DMS153 (cell line): Measurements from ENCODE around the gene RSF1.

ENCODE experiments used
- DNase-seq: peaks from one replicate; lab custom pipeline; 2025; lab: John Stamatoyannopoulos, UW

Gene RSF1

GRCh38 chr11:77801477-77801876 lies 19.0 kb downstream of the RSF1 start:
- DNase-seq: no peak

GRCh38 chr11:77800449-77800848 lies 20.1 kb downstream of the RSF1 start:
- DNase-seq: no peak

DNA sequence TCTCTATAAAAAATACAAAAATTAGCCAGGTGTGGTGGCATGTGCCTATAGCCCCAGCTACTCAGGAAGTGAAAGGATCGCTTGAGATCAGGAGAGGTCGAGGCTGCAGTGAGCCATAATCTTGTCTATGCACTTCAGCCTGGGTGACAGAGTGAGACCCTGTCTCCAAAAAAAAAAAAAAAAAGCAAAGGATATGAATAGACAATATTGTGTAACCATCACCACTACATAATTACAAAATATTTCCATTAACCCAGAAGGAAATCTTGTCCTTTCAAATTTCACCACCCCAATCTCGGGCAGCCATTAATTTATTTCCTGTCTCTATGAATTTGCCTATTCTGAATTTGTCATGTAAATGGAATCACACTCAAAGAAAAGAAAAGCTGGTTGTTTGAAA lies 21.2 kb downstream of the RSF1 start:
- no peak for DNase-seq

DNA sequence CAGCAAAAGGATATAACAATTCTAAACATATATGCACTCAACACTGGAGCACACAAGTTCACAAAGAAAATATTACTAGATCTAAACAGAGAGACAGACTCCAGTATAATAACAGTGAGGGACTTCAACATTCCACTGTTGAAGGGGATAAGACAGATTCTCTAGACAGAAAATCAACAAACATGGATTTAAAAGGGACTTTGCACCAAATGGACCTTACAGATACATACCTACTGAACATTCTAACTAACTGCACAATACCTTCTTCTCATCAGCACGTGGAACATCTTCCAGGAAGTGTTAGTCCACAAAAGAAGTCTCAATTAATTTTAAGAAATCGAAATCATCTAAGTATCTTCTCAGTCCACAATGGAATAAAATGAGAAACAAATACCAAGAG lies 26.6 kb downstream of the RSF1 start:
- DNase-seq: no peak

- no peak for DNase-seq
Observed at GRCh38 chr11:77791301-77791700, 29.2 kb downstream of the RSF1 start.

DNA sequence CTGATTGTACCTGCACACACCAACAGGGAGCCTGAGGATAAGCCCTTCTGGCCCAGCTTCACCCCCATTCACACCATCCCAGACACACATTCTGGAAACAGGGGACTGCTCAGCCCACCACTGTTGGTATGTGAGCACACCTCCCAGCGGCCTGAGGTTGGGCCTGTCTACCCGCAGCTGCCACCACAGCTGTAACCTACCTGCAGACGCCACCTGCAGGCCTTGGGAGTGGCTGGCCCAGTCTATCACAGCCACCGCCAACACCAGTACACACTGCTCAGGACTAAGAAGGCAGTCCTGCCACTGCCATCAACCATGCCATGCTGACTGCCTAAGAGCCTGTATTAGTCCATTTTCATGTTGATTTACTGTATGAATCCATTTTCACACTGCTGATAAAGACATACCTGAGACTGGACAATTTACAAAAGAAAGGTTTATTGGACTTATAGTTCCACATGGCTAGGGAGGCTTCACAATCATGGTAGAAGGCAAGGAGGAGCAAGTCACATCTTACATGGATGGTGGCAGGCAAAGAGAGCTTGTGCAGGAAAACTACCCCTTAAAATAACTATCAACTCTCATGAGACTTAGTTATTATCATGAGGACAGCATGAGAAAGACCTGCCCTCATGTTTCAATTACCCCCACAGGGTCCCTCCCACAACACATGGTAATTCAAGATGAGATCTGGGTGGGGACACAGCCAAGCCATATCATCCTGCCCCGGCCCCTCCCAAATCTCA lies 30.6 kb downstream of the RSF1 start:
- no peak for DNase-seq

DNA sequence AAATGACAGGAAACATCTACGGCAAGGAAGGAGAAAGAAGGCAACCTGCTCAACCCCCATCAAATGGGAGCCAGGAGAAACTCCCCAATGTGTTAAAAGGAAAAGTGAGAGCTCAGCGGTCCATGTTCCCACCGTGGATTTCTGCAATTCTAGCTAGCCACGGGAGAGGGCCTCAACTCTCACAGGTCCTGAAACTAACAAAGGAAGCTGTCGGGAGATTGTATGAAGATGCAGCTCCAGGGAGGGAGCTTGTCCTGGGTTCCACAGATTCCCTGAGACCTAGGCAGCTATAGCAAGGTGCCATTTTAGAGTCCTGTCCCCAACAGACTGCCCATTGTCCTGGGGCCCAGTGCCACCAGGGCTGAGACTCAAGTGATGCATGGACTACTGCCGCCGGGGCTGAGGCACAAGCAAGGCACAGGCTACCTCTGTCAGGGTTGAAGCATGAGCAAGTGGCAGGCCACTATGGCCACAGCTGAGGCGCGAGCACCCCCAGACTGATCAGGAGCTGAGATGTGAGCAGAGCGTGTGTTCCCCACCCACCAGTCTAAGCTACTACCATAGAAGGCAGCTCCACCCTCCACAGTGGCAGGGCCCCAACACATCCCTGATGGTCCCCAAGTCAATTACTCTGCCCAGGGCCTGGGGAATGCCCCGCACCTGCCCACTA lies 31.3 kb downstream of the RSF1 start:
- DNase-seq: no peak

- no peak for DNase-seq
Observed at GRCh38 chr11:77784572-77784971, 36.0 kb downstream of the RSF1 start.

GRCh38 chr11:77783025-77783424 lies 37.5 kb downstream of the RSF1 start:
- DNase-seq: no peak

- DNase-seq: no peak
Observed at GRCh38 chr11:77779935-77780334, 40.6 kb downstream of the RSF1 start.

DNA sequence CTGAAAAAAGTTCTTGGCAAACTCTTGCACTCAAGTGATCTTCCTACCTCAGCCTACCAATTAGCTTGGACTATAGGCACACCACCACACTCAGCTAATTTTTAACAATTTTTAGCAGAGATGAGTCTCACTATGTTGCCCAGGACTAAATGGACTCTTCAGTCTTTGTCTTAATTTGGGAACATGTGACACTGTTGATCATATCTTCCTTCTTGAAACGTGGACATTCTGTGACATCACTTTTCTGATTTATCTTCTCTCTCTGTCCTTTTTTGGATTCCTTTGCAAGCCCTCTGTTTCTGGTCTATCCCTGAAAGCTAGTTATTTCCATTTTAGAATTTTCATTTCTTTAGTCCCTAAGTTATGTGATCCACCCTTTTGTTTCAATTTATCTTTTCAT lies 42.0 kb downstream of the RSF1 start:
- no peak for DNase-seq

DNA sequence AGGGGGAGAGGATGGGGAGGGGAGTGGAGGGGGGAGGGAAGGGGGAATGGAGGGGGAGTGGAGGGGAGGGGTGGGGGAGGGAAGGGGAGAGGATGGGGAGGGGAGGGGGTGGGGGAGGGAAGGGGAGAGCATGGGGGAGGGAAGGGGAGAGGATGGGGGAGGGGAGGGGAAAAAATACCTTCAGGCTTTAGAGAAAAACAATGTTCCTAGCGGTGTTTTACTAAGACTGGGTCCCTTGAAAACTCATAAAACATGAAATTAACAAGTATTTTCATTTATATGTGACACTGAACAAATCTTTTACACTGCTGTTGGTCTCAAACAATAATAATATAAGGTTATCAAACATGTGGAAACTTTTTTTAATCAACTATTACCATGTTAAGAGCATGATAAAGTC lies 42.4 kb downstream of the RSF1 start:
- DNase-seq: no peak

GRCh38 chr11:77776455-77776854 lies 44.1 kb downstream of the RSF1 start:
- peak; percentile 12 for DNase-seq

GRCh38 chr11:77775936-77776335 lies 44.6 kb downstream of the RSF1 start:
- no peak for DNase-seq

- no peak for DNase-seq
Observed at GRCh38 chr11:77771135-77771534, 49.4 kb downstream of the RSF1 start.

DNA sequence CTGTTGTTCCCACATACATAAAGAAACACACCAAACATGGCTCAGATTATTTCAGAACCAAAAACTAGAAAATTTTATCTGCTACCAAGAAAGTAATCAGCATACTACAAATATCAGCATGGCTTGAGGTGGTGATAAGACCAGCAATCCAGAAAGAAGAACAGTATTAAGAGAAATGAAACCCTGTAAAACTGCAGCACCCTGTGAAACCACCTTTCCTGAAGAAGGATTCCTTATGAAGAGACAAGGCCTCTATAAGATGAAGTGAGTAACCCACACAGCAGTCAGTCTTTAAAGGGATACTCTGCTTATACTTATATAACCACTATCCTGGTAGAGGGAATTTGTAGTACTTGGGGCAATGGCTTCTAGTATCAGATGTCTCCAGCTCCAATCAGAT lies 49.9 kb downstream of the RSF1 start:
- no peak for DNase-seq

DNA sequence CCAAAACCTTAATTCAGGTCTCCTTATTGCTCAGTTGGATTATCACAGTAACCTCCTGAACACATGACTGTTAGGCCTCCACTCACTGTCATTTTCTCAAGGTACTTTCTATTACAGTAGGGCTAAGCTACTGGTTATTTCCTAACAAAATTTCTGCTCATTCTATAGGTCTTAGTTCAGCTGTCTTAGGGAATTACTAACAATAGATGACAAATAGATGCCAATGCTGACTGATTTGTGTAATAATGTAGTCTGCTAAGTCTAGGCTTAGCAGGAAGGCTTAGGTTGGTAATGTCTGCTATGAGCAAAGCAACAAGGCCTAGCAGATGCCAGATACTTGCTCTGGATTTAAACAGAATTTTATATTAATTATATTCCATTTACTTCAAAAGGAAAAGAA lies 58.1 kb downstream of the RSF1 start:
- DNase-seq: no peak

DNA sequence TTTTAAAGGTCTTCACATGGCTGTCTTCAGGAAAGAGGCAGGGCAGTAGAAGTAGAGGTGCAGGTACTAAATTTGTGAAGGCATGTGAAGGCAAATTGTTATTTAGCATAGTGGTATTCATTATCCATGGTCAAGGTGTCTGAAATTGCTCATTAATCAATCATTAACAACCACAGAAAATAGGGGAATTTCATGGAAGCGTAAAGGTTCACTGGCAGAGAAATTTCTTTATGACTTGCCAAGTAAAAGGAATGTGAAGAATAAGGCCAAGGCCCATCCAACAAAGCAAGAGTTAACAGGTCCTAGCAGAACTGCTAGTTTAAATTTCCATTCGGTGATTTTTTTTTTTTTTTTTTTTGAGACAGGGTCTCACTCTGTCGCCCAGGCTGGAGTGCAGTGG lies 59.0 kb downstream of the RSF1 start:
- no peak for DNase-seq

GRCh38 chr11:77758331-77758730 lies 62.2 kb downstream of the RSF1 start:
- DNase-seq: no peak

DNA sequence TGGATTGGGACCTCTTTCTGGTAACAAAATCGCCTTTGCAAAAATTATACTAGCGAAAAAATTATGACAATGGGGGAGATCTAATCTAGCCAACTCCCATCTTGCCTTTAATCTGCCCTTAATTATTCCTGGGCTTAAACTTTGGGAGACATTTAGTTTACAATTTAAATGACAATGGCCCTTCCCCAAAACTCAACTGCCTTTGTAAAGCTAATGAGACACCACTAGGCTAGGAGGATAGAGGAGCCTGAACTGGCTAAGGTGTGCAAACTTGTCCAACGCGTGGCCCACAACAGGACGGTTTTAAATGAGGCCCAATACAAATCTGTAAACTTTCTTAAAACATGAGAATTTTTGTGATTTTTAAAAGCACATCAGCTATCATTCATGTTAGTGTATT lies 67.3 kb downstream of the RSF1 start:
- no peak for DNase-seq

DNA sequence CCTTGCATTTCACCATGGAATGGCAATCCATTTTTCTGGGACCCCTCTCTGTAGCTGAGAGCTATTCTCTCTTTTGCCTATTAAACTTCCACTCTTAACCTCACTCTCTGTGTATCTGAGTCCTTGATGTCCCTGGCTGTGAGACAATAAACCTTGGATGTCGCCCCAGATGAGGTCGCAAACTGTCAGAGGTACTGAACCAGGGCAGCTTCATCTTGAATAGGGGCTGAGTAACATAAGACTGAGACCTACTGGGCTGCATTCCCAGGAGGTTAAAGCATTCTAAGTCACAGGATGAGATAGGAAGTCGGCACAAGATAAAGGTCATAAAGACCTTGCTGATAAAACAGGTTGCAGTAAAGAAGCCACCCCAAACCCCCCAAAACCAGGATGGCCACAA lies 68.0 kb downstream of the RSF1 start:
- no peak for DNase-seq

- DNase-seq: no peak
Observed at GRCh38 chr11:77750394-77751156, 69.9 kb downstream of the RSF1 start.

DNA sequence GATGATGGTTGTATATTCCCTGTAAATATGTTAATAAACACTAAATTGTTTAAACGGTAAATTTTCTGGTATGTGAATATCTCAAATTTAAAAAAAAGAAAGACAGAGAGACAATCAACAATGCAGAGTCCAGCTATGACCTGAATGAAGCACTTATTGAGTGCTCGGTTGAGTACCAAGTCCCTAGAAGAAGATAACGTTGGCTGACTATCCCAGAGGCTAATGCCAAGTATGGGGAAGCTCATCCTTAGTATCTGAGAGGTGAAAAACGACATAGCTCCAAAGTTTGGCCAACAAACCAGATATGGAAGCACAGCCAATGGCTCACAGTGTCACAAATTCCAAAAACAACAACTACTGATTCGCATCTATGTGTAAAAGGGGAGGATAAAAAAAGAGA lies 71.3 kb downstream of the RSF1 start:
- no peak for DNase-seq
